Gastroesophageal sphincter (tissue), 4 donors: ENCODE measurements around the gene MYOG. TPM values are rescaled to one million over a fixed set of nuclear protein-coding genes. Genes with fewer than 3 reads are reported as not detected.

Experiments
- ATAC-seq: fragments of 150-250 bp; one replicate; pipeline ENCODE4 v1.9.1; 2016; ENCODE audit warnings: mild to moderate bottlenecking, moderate library complexity
- H3K27ac ChIP-seq, 4 donors: fragments of 200-600 bp; sonication (generic) in 3 of 4; 1 replicate in 3 of 4; 2 replicates in 1 of 4; pipeline ENCODE4 v1.5.1; 2016 to 2019
- H3K27me3 ChIP-seq: fragments of 200-600 bp; sonication (generic); one replicate; pipeline ENCODE4 v1.5.1; 2019
- H3K36me3 ChIP-seq, 2 donors: fragments of 200-600 bp; sonication (generic); one replicate each; pipeline ENCODE4 v1.5.1; 2019; ENCODE audit warnings: control low read depth in 1 of 2
- H3K4me1 ChIP-seq, 3 donors: fragments of 200-600 bp; sonication (generic); 1 replicate in 2 of 3; 2 replicates in 1 of 3; pipeline ENCODE4 v1.5.1; 2016 to 2019; ENCODE audit warnings: control low read depth in 2 of 3
- H3K4me3 ChIP-seq, 2 donors: fragments of 200-600 bp; sonication (generic); one replicate each; pipeline ENCODE4 v1.5.1; 2019; ENCODE audit warnings: mild to moderate bottlenecking in 1 of 2, moderate library complexity in 1 of 2
- H3K9me3 ChIP-seq, 3 donors: fragments of 200-600 bp; sonication (generic); one replicate each; pipeline ENCODE4 v1.5.1; 2017 to 2019; ENCODE audit warnings: control low read depth in 2 of 3
- CTCF ChIP-seq, 4 experiments: fragments of 200-600 bp in 2 of 4; fragments of 450-650 bp in 2 of 4; sonication (generic) in 1 of 4; IDR thresholded peaks; one replicate each; pipeline ENCODE4 v1.5.1; 2017 to 2019; ENCODE audit warnings: antibody characterized with exemption in 4 of 4, mild to moderate bottlenecking in 2 of 4, moderate library complexity in 2 of 4
- EP300 ChIP-seq: sonication (generic); formaldehyde crosslinking; IDR thresholded peaks from one replicate; pipeline ENCODE4 v1.6.1; 2017; ENCODE audit warnings: antibody characterized with exemption, mild to moderate bottlenecking
- POLR2A ChIP-seq, 2 donors: fragments of 450-650 bp; IDR thresholded peaks; one replicate each; pipeline ENCODE4 v1.6.1; 2017; ENCODE audit warnings: antibody characterized with exemption in 2 of 2, mild to moderate bottlenecking in 2 of 2, moderate library complexity in 1 of 2
- POLR2AphosphoS5 ChIP-seq: sonication (generic); formaldehyde crosslinking; IDR thresholded peaks from one replicate; pipeline ENCODE4 v1.6.1; 2017; ENCODE audit warnings: antibody characterized with exemption
- WGBS, 2 donors: methylation state at CpG; one replicate each; pipeline ENCODE4 v1.1.5; 2018; ENCODE audit warnings: low coverage in 1 of 2; 5-methylcytosine and 5-hydroxymethylcytosine counted together
- total RNA-seq, 4 donors: library from RNA; depleted of rRNA; stranded (reverse); fragments of >200 nt; gene quantifications; one replicate each; pipeline ENCODE4 v1.1.0, GENCODE V29; 2016

The MYOG gene
- total RNA-seq, 4 donors from 2014 or later = 0.35 TPM; not detected in 3

GRCh38 chr1:203116091-203116820 lies 30.4 kb upstream of the MYOG start:
- no peak for TF ChIP-seq POLR2A (IDR thresholded peaks at IDR 0.05)
- no peak for TF ChIP-seq CTCF (IDR thresholded peaks at IDR 0.05)
- TF ChIP-seq EP300 = no peak
- TF ChIP-seq POLR2AphosphoS5 = no peak
- H3K4me3 ChIP-seq = no peak overlapping the region
- no peak overlapping the region for H3K27ac ChIP-seq
- no peaks in the 10 kb centered on the region for H3K9me3 ChIP-seq
- no peaks in the 10 kb centered on the region for H3K36me3 ChIP-seq
- H3K27me3 ChIP-seq = peaks cover 51% of the 10 kb centered on the region
- 47 to 66% methylated on average over 3 to 5 of the region's 10 CpGs for WGBS, 2 donors
- H3K4me1 ChIP-seq = peaks cover 0 to 9% (median 0%) of the 10 kb centered on the region in 3 donors
- no peak for ATAC-seq

- ATAC-seq = no peak
- no peak for TF ChIP-seq EP300
- TF ChIP-seq CTCF (IDR thresholded peaks at IDR 0.05) = no peak
- no peak for TF ChIP-seq POLR2A (IDR thresholded peaks at IDR 0.05)
- TF ChIP-seq POLR2AphosphoS5 = no peak
- H3K4me3 ChIP-seq = no peak overlapping the region
- no peaks in the 10 kb centered on the region for H3K9me3 ChIP-seq
- H3K36me3 ChIP-seq = no peaks in the 10 kb centered on the region
- H3K27ac ChIP-seq = no peak overlapping the region
- WGBS, 2 donors = 70 to 75% methylated on average over 6 of the region's 7 CpGs
- peaks cover 0 to 9% (median 0%) of the 10 kb centered on the region in 3 donors for H3K4me1 ChIP-seq
- peaks cover 31% of the 10 kb centered on the region for H3K27me3 ChIP-seq
Observed at GRCh38 chr1:203114202-203114601, 28.4 kb upstream of the MYOG start.

- H3K27me3 ChIP-seq = peaks cover 22% of the 10 kb centered on the region
Observed at GRCh38 chr1:203113308-203113707, 27.5 kb upstream of the MYOG start.

GRCh38 chr1:203112475-203112874 lies 26.7 kb upstream of the MYOG start:
- no peak for TF ChIP-seq CTCF (IDR thresholded peaks at IDR 0.05)
- TF ChIP-seq POLR2A (IDR thresholded peaks at IDR 0.05) = no peak
- no peak for TF ChIP-seq EP300
- TF ChIP-seq POLR2AphosphoS5 = no peak
- Histone ChIP-seq H3K4me3 (no peak overlapping the region), H3K36me3 (no peaks in the 10 kb centered on the region), H3K27me3 (peaks cover 13% of the 10 kb centered on the region), H3K9me3 (no peaks in the 10 kb centered on the region), H3K4me1 (peaks cover 0 to under 1% (median 0%) of the 10 kb centered on the region in 3 donors), H3K27ac (no peak overlapping the region)
- WGBS, 2 donors = 24% methylated on average over 2 of the region's 2 CpGs; no CpG with 5 or more reads in 1 of the 2 donors
- ATAC-seq = no peak

More at GRCh38 chr1:203113308-203113707, 27.5 kb upstream of the MYOG start:
- Histone ChIP-seq H3K27ac (no peak overlapping the region), H3K4me3 (no peak overlapping the region), H3K36me3 (no peaks in the 10 kb centered on the region), H3K4me1 (peaks cover 0 to 9% (median 0%) of the 10 kb centered on the region in 3 donors), H3K9me3 (no peaks in the 10 kb centered on the region)
- 70 to 82% methylated on average over 4 of the region's 4 CpGs for WGBS, 2 donors
- ATAC-seq = no peak
- TF ChIP-seq POLR2A (IDR thresholded peaks at IDR 0.05) = no peak
- no peak for TF ChIP-seq POLR2AphosphoS5
- TF ChIP-seq CTCF (IDR thresholded peaks at IDR 0.05) = no peak
- TF ChIP-seq EP300 = no peak

GRCh38 chr1:203104789-203105390 lies 19.1 kb upstream of the MYOG start:
- Histone ChIP-seq H3K4me1 (no peaks in the 10 kb centered on the region), H3K4me3 (no peak overlapping the region), H3K27me3 (peaks cover 14% of the 10 kb centered on the region), H3K27ac (no peak overlapping the region), H3K36me3 (no peaks in the 10 kb centered on the region), H3K9me3 (no peaks in the 10 kb centered on the region)
- ATAC-seq = no peak
- TF ChIP-seq POLR2A (IDR thresholded peaks at IDR 0.05) (no peak), EP300 (no peak), POLR2AphosphoS5 (no peak), CTCF (IDR thresholded peaks at IDR 0.05) (no peak)
